NCI-H128 (cell line): ENCODE measurements around the gene PHF20.
"Not testable (repeated sequence)": the region's sequence is repeated elsewhere in the genome, so short reads cannot be mapped to it uniquely, and the experiment has no call there.

ENCODE experiments used
- DNase-seq: peaks from one replicate; lab custom pipeline; 2025; ENCODE audit not compliant: unreplicated experiment; lab: John Stamatoyannopoulos, UW

Gene PHF20

DNA sequence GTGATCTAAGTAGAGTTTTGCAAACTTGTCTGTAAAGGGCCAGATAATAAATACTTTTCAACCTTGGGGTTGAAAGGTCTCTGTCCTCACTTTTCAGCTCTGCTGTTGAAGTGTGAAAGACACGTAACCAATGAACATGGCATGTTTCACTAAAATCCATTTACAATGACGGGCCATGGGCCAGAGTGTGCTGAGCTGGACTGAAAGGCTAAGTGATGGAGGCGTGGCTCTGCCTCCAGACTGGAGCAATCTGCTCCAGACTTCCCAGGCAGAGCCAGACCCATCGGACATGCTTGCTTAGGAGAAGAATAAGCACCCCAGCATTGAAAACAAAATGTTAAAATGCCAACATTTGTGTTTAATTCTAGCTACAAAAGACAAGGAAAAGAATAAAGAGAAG is 141.1 kb downstream of the PHF20 start:
- DNase-seq, result no peak

DNA sequence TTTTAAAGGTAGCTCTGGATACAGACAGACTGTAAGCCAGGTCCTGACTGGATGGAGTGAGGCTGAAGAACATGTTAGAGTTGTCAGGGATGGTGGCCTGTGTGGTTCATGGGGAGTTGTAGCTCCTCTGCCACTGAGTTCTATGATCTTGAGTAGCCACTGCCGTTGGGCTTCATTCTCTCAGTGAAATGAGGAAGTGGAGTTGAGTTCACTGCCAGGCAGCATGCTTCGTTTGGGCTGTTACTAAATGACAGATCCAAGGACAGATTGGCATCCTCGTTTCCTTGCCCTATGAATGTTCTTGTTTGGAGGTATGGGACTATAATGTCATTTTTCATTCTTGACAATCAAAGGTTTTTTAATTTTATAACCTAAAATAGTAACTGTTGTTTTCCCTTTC is 145.3 kb downstream of the PHF20 start:
- DNase-seq, result no peak

DNA sequence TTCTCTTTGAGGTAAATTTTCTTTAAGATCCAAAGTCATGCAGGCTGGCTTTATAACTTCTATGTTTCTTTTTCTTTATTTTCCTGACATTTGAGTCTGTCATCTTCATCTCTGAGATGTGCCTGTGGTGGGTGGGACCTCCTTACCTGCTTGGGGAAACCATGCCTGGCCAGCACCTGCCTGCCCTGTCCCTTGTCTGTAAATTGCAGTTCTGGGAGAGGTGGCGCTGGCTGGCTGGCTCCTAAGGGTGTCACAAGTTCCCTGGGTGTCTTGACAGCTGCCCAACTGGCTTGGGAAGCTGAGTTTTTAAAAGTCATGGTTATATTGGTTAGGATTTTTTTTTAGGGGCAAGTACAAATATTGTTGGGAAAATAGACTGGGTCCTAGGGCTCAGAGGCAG is 146.2 kb downstream of the PHF20 start:
- no peak for DNase-seq

DNA sequence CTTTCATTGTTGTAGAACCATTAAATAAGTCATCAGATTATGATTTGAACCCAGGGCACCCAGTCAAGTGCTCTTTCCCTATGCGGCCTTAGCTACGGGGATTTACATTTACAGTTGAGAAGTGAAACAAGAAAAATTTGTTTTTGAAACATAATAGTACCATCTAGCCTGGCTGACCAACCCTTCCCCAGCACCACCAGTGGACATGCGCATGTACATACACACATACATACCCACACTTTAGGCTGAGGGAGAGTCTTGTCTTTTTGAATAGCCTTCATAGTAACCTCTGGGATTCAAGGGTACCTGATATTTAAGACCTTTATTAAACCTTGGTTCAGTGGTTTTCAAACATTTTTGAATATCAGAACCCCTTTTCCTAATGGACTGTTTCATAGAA is 148.7 kb downstream of the PHF20 start:
- no peak for DNase-seq

DNA sequence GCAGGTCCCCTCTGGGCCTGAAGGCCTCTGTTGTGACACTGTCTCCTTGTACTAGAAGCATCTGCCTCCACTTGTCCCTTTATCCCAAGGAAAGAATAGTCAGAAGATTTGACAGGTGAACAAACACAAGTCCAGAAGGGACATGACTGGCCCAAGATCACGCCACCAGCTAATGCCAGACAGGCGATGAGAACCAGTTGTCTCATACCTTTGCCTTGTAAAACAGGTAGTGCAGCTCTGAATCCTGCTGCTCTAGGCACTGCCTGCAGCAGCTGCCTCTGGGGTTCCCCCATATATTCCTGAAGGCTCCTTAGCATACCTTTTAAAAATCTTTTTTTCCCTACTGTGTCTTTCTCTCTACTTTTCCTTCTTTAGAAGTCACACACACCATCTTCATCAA is 157.5 kb downstream of the PHF20 start:
- DNase-seq, result no peak

DNA sequence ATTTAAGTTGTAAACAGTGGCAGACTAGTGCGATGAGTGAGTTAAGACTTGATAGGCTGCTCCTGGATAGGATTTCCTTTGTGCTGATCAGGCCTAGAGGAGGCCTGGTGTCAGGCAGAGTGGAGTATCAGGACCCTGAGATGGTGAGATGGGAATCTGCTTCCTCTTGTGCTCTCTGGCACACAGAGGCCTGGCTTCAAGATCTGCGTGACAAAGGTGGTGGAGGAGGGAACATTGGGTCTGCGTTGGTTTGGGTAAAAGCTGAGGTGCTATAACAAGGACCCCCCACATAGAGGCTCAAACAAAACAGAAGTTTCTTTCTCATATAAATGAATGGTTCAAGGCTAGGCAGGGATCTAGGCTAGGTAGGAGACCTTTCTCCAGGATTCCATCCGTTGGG is 162.2 kb downstream of the PHF20 start:
- DNase-seq, result no peak

DNA sequence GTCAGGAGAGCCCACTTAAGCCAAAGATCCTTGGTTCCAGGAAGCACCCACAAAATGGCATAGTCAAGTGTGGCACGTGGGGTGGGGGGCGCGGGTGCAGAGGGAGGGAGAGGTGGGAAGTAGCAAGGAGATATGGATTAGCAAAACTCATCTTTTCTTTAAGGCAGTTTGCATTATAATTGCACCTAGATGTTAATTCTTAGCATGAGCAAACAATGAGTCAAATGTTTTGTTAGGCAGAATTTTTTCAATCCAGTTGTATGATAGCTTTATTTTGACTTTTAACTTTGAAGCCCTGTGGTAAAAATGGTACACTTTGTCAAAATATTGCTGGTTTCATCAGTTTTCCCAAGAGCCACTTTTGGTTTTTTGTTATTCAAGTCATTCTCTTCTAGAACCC is 167.4 kb downstream of the PHF20 start:
- DNase-seq, result no peak

DNA sequence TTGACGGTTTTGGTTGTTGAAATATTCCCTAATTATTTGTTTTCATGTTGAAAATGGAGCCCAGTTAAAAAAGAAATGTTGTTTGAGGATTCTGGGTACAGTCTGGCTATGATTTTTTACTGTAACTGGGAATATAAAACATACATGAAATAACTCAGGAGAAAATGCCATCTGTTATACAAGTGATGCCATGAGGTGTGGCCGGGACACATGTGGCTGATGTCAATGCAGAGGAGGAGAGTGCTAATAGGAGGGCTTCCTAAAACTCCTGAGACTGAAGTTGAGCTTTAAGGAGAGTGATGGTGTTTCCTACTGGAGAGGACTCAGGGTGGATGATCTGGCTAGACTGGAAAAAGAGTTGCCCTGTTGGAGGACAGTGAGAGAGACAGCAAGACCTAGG is 169.8 kb downstream of the PHF20 start:
- no peak for DNase-seq

DNA sequence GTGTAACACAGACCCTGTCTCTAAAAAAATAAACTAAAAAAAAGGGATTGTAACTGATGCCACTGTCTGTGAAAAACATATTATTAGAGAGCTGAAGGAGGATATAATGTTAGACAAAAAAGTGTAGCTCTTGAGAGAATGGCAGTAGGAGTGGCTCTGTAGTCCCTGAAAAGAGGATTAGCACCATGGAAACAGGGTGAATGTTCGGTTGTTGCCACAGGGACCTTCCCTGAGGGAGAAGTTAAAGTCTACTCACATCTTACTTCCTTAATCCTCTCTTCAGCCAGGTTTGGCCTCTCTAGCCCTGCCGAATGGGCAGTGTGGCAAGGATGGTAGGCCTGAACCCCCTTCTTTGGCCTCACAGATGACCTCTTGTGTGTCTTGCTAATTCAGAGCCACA is 170.4 kb downstream of the PHF20 start:
- no peak for DNase-seq

DNA sequence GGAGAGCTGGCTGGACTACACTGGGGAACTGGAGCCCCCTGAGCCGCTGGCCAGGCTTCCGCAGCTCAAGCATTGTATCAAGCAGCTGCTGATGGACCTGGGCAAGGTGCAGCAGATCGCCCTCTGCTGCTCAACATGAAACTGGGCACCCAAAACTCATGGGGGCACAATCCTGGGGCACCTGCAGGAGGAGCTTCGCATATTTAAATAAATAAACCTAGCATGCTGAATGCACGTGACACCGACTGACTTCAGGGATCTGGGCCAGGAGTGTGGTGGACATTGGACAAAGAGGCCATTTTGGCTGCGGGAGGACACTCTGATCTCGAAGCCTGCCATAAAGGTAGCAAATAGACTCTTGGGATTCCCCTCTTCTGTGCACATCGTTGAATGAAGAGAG is 175.7 kb downstream of the PHF20 start:
- DNase-seq, result no peak

DNA sequence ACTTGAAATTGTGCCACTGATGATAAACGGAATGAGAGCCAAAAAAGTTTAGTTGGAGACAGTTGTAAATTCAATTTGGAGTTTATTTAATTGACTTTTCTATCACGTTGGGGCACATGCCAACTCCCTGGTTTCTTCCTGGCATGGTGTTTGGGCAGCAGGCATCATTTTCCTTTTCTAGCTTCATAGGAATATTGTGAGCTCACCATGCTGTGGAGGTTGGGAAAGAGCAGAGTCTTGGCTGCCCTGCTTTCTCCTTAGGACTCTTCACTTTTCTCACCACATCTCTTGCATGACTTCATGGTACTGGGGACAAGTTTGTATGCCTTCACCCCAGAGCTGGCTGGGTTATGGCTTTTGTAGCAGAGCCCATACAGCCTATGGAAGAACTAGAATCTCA is 176.1 kb downstream of the PHF20 start:
- DNase-seq, result no peak

DNA sequence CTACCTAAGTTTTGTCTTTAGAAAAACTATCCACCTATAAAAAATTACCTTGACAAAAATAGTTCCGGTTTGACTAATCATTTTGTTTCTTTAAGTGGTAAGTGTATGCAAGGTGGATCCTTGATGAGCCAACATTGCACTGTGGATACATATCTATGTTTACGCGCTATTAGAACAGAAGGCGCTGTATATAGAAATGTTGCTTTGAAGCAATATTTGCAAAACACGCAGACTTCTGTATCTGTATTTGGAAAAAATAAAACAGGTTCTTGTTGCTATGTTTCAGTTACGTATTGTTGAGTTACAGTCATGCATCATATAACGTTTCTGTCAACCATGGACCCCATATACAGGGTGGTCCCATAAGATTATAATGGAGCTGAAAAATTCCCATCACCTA is 178.3 kb downstream of the PHF20 start:
- DNase-seq, result no peak

DNA sequence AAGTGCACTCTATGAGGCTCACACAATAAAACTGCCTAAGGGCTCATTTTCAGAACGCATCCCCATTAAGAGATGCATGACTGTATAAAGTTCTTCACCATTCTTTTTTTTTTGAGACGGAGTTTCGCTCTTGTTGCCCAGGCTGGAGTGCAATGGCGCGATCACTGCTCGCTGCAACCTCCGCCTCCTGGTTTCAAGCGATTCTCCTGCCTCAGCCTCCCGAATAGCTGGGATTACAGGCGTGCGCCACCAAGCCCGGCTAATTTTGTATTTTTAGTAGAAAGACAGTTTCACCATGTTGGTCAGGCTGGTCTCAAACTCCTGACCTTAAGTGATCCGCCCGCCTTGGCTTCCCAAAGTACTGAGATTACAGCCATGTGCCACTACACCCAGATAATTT is 180.3 kb downstream of the PHF20 start:
- not testable (repeated sequence) for DNase-seq

DNA sequence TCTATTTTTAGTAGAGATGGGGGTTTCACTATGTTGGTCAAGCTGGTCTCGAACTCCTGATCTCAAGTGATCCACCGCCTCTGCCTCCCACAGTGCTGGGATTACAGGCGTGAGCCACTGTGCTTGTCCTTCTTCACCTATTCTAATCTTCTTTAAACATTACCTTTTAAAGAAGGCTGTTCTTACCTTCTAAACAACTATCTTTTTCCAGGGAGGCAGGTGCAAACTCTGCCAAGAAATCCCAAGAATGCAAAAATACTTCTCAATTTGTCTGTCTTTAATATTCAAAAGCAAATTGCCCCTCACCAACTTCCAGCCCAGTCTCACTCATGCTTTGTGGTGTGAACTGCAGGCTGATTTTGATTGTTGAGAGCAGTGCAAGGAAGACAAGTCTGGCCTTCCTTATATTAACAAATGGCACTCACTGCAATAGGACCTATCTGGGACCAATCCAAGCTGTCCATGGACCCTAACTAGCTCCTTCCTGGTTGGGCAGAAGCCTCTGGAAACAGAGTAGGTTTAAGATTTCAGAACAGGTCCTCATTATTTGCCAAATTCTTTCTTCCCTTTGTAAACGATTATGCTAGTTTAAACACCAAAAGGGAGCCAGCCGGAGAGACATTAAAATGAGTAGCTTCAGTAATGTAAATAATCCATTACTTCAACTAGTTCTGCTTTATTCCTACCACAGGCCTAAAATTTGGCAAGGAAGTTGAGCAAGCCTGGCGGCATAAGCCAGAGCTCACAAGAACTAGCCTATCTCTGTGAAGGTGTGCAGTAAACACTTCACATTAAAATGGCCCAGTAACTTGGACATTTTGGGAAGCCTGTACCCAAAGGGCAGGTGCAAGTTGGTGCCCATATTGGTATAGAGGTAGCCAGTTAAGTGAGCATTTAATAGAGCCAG is 180.9 kb downstream of the PHF20 start:
- DNase-seq, result no peak

DNA sequence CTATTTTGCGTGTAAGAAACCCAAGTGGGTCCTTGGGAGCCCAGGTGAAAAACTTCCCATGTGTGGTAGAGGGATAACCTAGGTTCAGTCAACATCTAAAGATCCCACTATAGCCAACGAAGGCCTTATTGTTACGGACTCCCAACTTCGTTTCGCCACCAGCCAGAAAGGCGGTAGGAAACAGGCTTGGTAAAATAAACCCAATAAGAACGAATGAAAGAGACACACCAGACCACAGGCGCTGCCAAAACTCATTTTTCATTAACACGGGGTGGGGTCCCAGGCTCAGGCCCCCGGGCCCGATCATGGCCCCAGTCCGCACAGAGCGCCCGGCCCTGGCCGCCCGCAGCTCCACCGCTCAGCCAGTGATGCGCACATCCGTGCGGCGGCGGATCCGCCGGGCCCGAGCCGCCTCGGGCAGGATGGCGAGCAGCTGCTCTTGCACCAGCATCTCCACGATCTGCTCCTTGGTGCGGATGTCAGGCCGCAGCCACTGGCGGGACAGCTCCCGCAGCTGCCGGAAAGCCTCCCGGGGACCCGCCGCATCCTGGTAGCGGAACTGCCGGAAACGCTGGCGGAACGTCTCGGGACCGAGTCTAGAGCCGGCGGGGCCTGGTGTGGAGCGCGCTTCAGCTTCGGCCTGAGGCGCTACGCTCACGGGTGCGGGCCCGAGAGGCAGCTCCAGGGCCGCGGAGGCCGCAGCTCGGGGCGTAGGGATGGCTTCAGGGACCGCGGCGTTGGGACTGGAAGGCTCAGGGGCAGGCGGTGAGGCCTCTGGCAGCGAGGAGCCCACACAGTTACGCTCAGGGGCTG is 181.8 kb downstream of the PHF20 start:
- DNase-seq, result no peak

DNA sequence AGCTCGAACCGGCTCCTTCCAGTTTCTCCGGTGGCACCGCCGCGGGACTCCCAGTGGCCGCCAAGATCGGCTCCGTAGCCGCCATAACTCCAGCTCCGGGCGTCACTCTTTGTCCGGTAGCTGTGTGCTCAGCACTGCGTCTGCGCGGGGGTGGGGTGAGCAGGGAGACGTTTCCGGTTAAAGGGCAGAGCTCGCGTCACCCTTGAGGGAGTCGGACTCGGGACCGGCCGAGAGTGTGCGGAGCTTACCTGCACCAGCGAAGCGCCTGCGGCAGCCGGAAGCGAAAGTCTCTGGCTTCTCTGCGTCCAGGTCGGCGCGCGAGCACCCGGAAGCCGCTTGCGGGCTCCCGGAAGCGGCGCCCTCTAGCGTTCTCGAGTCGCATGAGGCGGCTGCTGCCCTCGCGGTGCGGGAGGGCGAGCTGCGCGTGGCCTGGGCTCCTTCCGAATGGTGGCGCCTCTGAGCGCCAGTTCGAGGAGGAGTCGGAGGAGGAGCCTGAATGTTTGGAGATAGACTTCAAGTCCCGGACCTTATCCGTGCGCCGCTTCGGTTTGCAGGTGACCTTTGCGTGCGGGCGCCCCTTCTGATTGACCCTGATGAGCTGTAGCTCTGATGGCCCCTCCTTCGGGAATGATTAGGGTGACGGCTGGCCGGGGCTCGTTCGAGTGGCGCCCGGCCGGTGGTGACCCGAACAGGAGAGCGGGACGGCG is 182.5 kb downstream of the PHF20 start, which contains the start of gene SCAND1:
Gene SCAND1 (minus strand): TSS at position 303 of the 707 bp plus-strand sequence. CDS start 218 bp downstream, at position 85.
- DNase-seq, result peak; percentile 94

DNA sequence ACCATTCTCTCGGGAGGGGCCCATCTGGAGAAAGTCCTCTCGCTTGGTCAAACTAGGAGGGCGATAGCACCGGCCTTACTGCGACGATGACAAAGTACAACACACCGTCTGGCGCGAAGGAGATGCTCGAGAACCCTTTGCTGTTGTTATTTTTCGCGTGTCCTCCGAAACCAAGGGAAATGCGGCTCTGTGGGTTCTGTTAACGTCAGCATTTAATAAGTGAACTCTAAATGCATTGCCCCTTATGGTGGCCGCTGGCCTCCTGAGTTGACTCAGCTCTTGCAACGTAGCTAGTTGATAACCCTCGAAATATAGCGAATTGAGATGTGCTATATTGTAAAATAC is 183.1 kb downstream of the PHF20 start:
- DNase-seq, result no peak

DNA sequence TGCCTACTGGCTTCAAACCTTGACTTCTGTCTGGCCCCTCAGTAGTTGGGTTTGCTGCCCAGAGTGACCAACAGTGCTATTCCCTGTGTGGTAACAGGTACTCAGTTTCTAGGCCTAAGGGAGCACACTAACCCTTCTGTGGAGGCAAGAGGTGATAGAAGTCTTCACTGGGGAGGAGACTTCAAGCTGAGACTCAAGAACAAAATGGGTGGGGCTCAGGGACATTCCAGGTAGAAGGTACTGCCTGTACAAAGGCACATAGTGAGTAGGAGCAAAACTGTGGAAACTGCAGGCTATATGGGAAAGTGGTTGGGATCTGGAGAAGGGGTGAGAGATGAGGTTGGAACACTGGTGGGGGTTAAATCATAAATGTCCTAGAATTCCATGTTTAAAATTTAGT is 184.8 kb downstream of the PHF20 start:
- no peak for DNase-seq

DNA sequence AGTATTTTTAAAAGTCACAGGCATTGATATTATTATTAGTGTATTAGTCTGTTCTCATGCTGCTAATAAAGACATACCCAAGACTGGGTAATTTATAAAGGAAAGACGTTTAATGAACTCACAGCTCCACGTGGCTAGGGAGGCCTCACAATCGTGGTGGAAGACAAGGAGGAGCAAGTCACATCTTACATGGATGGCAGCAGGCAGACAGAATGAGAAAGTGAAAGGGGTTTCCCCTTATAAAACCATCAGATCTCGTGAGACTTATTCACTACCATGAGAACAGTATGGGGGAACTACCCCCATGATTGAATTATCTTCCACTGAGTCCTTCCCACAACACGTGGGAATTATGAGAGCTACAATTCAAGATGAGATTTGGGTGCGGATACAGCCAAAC is 187.5 kb downstream of the PHF20 start:
- DNase-seq, result not testable (repeated sequence)

DNA sequence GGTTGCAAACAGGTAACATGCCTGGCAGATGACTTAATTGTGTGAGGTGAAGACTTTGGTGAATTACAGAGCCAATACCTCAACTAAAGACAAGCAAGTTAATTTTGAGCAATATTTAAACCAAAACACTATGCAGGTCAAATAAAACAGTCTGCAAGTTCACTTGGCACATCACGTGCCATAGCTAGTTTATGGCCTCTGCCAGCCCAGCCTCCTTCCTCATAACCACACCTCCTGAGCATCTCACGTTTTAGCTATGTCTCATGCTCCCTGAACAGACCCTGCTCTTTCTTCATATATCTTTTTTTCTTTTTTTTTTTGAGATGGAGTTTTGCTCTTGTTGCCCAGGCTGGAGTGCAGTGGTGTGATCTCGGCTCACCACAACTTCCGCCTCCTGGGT is 192.1 kb downstream of the PHF20 start:
- DNase-seq, result no peak

DNA sequence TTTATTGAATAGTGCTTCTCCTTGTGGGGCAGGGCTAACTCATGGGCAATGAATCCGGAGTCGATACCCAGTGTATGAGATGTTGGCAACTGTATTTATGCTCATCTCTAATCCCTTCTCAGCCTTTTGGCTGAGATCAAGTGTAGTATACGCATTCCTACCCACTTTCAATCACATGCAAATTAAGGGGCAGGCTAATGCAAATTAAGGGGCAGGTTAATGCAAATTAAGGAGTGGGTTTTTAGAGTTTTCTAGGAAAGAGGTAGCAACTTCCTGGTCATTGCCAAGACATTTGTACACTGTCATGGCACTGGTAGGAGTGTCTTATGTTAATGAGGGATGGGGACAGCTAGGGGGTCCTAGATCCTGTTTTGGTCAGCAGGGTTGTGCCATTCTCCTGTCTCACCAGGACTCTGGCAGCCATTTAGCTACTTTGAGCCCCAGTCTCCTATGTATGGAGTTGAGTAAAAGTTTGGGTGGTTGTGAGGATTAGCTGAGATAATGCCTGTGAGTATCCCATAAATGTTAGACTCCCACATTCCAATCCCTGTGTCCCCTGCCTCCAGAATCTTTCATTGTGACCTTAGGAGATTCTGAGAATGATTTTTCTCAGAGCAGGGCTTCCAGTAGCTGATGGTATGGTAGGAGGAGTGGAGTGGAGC is 196.3 kb downstream of the PHF20 start, which contains the start of gene CNBD2:
Gene CNBD2 (plus strand): TSS at position 612 of the 662 bp plus-strand sequence. CDS start 173 bp downstream, outside the sequence.
- DNase-seq, result no peak
